SK-MEL-5 (cell line): ENCODE results near the gene TYMS. TPM values are rescaled to one million over a fixed set of nuclear protein-coding genes. Genes with fewer than 3 reads are reported as not detected.

ENCODE experiments used
- DNase-seq: peaks from one replicate; pipeline ENCODE4 v3.0.0-alpha.2; 2016; ENCODE audit warnings: low read depth, low spot score
- in situ Hi-C: cut with HindIII; loops from 2 replicates; pipeline ENCODE4 v1.10.0; 2016; ENCODE audit warnings: low sequenced_read_pairs, high pct_unique_total_duplicates, low pct_unique_long_range_greater_than_20kb
- polyA plus RNA-seq, 2 experiments: library from polyadenylated mRNA; depleted of rRNA; stranded (reverse); fragments of >200 nt; gene quantifications; 2 replicates each; pipeline ENCODE4 v1.2.3, GENCODE V29; 2015
- total RNA-seq: library from RNA; depleted of rRNA; stranded (reverse); fragments of >200 nt; shearing (Covaris generic); gene quantifications from 2 replicates; pipeline ENCODE4 v1.2.3, GENCODE V29; 2014; rRNA removed

Gene TYMS
- 27.4 and 30.4 TPM in 2 replicates for total RNA-seq
- 158 and 171 TPM in 2 replicates for polyA plus RNA-seq (2015; cell fraction: cytosol; rRNA removed)
- polyA plus RNA-seq (2015; cell fraction: nucleus; rRNA removed) = 81.1 and 82.7 TPM in 2 replicates

DNA sequence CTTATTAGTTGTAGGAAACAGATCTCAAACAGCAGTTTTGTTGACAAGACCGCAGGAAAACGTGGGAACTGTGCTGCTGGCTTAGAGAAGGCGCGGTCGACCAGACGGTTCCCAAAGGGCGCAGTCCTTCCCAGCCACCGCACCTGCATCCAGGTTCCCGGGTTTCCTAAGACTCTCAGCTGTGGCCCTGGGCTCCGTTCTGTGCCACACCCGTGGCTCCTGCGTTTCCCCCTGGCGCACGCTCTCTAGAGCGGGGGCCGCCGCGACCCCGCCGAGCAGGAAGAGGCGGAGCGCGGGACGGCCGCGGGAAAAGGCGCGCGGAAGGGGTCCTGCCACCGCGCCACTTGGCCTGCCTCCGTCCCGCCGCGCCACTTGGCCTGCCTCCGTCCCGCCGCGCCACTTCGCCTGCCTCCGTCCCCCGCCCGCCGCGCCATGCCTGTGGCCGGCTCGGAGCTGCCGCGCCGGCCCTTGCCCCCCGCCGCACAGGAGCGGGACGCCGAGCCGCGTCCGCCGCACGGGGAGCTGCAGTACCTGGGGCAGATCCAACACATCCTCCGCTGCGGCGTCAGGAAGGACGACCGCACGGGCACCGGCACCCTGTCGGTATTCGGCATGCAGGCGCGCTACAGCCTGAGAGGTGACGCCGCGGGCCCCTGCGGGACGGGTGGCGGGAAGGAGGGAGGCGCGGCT, at the start of gene TYMS:
TSS of gene TYMS (plus strand) at position 343 of the 690 bp plus-strand sequence. CDS start at position 433, 90 bp downstream.
- peak; percentile 58 for DNase-seq
- in situ Hi-C loops = no loop called here

DNA sequence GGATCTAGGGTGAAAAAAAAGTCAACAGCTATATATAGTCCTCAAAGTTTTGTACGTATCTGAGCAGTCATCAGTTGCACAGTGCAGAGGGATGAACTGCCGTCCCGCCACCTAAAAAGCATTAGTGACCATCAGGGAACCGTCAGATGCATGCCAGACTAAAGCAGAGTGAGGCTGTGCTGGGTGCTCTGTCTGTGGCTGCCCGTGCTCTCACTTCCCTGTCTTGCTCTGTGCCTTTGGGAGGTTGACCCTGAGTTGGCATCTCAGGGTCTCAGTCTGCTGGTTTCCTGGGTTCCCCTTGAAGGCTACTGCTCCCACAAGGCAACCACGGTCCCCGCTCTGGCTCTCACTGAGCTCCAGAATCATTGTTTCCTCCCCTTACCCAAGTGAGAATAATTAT, 49.5 kb upstream of the TYMS start:
- in situ Hi-C loops = no loop called here
- DNase-seq = no peak

DNA sequence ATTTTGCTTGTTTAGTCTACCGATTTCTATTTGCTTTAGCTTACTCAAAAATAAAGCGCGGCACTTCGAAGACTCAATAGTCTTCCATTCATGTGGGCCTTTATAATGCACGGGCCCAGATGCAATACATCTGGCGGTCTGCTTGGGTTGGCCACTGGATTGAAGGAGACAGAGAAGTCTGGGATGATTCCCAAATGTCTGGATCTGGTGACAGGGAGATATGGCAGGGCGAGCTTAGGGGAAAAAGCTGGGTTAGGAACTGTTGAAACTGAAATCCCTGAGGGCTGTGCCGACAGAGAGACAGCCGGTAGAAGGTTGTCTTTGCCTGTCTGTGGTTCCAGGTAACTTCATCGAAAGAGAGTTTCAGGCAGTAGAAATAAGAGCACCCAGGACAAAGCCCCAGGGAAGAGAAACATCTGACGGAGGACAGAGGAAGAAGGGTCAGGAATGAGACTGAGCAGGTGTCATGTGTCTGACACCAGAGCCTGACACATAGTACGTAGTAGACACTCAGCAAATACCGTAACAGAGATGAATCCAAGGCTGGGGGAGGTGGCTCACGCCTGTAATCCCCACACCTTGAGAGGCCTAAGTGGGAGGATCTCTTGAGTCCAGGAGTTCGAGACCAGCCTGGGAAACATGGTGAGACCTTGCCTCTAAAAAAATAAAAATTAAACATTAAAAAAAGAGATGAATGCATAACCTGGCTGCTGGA, 47.1 kb upstream of the TYMS start:
- no peak for DNase-seq
- in situ Hi-C loops = no loop called here

DNA sequence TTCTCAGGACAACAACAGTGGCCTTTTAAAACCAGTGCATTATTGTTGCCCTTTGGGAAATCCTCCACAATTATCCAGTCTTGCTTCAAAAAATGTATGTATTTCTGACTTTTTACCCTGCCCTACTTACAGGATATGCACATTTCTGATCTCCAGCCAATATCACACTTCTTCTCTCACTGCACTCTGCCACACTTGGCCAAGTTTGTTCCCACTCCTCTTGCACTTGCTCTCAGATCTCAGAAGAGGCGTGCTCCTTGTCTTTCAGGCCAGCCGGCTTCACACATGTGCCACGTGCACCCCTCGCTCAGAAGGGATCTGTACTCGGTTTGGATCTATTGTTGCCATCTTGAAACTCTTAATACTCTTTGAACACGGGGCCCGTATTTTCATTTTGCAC, 45.3 kb upstream of the TYMS start:
- in situ Hi-C loops = no loop called here
- DNase-seq = no peak

DNA sequence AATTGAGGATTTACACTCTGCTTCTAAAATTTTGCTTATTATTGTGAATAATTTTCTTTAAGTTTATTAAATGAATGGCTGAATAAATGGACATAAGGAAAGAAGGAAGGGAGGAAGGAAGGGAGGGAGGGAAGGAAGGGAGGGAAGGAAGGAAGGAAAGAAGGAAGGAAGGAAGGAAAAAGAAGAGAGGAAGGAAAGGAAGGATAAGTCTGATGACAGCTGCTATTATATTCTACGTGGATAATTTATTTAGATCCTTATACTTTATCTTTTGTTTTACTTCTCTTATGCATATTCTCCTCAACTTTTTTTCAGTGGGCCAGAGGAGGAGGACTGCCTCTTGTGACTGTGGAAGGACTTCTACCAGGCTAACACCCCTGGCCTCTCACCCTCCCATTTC, 43.3 kb upstream of the TYMS start:
- DNase-seq = no peak
- in situ Hi-C loops = no loop called here

DNA sequence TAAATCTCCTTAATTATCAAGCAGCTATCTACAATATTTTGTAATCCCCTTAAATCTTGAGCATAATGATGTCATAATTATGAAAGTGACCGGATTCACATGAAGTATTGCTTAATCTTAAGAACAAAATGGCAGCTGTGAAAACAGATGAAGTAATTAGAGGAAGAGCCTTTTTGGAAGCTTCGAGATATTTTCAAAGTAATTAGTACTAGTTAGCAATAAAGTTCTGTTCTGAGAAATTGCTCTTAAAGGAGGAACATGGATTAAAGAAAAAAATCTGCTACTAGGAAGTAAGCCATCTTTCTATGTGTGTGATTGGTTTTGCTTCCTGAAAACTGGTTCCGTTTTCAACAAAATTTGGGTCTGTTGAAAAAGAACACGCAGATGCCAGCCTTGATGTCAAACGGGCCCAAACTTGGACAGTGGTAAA, 42.3 kb upstream of the TYMS start:
- in situ Hi-C loops = no loop called here
- no peak for DNase-seq

DNA sequence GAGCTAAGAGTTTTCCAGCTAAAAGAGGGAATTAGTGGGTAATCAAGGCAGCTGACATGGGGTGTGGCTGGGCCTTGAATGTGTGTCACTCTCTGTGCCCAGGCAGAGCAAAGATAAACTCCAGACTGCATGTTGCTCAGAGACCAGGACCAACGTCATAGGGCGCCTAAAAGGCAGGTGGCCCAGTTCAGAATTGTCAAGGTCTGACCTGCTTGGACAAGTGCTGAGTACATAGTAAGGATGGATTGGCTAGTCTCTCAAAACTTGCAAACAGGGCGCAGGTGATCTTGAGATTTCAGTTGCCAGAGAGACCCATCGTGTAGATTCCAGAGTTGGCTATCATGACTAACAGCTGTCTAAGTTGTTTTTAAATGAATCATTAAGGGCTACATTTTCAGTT, 41.7 kb upstream of the TYMS start:
- no peak for DNase-seq
- in situ Hi-C loops = no loop called here

DNA sequence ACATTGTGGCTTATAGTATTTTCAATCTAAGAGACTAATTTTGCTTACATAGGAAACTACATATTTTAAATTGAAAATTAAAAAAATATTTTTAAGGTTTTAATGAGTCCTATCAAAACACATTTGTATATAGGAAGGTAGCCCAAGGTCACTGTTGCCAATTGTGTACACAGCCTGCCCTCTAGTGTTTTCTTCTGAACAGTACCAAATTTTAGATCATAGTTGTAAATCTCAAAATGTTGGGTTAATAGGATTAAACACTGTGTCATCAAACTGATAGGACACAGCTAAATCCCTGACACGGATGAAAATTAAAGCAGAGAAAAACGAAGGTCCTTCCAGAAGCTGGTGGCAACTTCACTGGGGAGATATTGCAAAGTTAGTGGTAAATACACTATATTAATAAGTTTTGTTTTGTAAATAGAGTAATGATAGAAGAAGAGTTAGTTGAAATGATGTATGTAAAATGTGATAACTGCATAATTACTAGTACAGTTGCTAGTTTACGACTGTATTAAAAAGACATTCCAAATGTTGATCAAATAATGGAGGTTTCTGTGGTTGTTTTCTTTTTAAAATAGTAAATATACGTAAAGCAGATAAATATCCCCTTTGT, 41.0 kb upstream of the TYMS start:
- in situ Hi-C loops = no loop called here
- peak; percentile 62 for DNase-seq

DNA sequence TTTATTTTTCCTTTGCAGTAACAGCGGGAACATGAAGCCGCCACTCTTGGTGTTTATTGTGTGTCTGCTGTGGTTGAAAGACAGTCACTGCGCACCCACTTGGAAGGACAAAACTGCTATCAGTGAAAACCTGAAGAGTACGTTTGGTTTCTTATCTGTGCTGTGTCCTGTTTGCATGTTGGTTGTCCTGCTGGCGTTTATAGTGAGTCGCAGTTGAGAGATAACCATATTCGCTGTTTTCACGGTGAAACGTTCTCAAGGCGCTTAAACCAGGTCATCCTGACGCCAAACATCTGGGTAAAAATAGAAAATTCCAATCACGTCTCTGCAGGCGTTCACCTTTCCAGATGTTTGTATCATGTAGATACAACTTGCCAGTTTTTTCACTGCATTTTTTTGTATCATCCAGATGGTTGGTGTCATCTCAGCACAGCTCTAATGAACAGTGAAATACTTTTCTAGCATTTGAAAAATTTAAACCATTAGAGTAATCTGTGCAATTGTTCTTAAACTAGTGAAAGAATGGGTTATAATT, 39.4 kb upstream of the TYMS start:
- DNase-seq = no peak
- in situ Hi-C loops = no loop called here

DNA sequence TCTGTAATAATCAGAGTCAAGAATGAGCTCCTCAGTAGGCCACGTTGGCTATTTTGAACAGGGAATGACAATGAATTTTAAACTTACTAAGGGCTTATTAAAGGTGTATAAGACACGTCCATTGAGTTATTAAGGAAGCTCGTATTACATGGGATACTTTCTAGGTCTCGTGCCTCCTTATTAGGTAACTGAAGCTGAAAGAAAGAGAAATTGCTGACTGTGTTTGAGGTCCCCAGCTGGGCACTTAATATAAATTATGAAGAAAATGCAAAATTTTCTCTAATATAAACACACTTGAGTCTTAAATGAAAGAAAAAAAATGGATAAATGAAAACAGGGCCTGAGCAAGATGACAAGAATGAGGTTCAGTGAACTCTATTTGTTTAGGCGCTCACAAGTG, 38.8 kb upstream of the TYMS start:
- DNase-seq = no peak
- in situ Hi-C loops = no loop called here

DNA sequence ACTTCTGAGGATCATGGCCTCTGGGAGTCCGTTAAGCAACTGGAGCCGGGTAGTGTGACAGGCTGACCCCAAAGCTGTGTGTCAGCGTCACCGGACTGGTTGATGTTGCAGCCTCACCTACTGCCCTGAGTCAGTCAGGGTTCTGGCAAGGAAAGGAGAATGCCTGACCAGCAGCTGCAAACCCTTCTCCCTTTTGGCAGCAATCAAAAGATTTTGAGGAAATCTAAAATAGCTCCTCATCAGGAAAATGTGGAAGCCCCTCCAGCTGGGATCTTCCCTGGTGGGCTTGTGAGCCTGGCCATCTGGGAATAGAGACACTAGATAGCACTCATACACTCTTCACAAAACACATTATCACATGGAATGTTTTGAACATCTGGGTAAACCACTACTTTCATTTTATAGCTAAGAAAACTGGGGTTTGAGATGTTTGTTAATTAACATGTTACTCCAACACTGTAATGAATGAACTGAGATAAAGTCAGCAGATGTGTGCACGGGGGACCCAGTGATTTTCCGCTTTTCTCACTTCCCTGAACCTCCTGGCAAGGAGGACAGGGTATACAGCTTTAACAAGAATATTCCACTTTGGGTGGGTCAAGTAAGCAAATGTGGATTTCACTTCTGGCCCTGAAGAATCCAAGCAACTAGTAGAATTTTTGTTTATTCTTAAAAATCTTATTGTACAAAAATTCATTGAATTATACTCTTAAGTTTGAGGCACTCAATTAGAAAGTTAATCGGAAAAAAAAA, 36.0 kb upstream of the TYMS start:
- in situ Hi-C loops = no loop called here
- DNase-seq = no peak

DNA sequence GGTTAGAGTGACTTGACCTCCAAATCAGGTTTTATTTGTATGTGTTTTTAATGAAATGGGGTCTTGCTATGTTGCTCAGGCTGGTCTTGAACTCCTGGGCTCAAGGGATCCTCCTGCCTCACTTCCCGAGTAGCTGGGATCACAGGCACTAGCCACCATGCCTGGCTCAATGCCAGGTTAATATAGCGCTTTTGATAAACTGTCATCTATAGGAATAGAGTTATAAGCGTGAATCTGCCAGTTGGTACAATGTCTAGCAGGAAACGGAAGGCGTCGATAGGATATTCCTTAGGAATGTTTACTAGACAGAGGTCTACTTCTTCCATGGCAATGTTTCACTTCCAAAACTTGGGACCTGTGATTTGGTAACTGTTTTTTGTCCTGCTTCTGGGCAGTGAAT, 35.2 kb upstream of the TYMS start:
- no peak for DNase-seq
- in situ Hi-C loops = no loop called here

DNA sequence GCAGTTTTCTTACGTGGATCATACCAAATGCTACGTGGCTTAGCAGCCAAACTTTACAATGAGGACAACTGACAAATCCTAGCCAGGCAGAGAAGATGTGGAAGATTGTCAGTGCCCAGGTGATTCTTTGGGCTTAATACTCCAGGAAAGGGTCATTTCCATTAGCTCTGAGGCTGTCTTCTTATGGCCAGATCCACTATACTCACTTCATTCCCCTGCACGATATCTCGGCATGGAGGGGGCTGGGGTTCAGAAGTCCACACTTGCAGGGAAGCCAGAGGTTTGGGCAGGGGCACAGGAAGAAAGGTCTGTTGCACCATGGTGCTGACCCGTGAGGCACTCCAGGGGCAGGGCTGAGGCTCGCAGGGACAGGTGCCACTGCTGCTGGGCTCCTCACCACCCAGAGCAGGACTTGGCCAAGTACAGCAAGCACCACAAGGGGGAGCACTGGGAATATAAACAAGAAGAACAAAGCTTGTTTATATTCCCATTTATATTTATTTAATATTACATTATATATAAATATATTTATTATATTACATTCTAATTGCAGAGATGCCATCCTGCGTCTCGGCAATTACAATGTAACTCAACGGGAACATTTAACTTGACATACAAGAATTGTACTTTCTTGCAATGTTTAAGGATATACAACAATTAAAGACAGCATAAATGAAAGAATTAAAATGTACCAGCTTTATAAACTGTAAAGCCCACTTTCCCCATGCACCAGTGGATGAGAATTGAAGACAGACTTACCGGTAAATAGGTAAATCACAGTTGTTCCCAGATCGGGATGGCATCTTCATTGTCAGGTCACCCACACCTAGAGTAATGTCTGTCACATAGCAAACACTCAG, 33.5 kb upstream of the TYMS start:
- DNase-seq = peak; percentile 72
- in situ Hi-C loops = no loop called here

DNA sequence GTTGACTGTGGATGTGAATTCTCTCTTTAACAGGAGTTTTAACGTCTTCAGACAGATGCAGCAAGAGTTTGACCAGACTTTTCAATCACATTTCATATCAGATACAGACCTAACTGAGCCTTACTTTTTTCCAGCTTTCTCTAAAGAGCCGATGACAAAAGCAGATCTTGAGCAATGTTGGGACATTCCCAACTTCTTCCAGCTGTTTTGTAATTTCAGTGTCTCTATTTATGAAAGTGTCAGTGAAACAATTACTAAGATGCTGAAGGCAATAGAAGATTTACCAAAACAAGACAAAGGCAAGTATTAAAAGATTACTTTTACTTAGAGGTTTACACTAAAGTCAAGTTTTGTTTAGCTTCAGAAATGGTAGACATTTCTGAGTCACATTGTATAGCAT, 30.2 kb upstream of the TYMS start:
- in situ Hi-C loops = no loop called here
- DNase-seq = no peak

DNA sequence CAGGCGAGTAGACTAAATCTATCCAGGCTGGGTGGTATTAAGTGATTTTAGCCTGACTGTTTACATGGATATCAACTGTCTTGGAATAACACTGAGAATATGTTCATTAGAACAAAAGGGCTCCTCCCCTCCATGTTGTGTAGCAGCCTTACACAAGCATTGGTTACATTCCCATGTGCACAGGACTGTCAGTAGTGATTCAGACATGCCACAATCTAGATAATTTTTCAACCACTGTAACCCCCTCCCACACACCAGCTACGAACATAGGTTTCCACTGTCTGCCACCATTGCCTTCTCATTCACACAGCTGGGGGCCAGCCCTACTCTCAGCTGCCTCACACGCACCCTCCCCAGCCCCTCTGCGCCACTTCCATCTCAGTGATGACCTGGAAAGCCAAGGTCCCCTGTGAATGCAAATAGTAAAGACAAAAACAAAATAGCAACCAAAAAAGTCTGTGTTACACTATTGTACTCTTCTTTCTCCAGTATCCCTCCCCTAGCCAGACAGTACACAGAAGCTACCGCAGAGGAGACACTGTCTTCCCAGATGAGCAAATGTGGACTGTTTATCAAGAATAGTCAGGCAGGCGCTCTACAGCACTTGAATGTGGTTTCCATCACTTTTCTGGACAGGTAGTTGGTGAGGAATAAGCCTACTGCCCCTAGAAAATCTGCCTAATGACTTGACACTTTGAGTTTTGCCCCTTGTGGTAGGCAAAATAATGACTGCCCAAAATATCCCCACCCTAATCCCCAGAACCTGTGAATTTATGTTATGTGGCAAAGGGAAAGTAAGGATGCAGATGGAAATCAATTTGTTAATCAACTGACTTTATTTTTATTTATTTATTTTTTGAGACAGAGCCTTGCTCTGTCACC, 27.9 kb upstream of the TYMS start:
- in situ Hi-C loops = no loop called here
- DNase-seq = no peak

DNA sequence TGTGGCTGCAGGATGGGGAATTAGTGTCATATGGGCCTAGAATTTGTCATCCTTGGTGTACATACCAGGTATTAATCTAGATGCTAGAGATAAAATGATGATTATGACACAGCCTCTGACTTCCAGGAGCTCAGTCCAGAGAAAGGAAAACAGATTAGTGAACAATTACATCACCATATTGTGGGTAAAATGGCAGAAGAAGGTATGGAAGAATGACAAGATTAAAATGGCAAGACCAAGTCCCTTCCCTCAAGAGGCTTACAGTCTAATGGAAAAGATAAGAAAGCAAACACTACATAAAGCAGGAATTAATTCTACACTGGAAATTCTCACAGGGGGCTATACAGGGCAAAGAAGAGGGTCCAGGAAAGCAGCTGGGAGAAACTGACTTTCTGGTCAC, 25.9 kb upstream of the TYMS start:
- DNase-seq = no peak
- in situ Hi-C loops = no loop called here
